ENCODE data around the gene USP21. TPM values are rescaled to one million over a fixed set of nuclear protein-coding genes. Genes with fewer than 3 reads are reported as not detected.

Gene USP21
- polyA plus RNA-seq, 2 of the 4 experiments (the other 2 are of a cell fraction): 22.6 to 23.6 TPM

DNA sequence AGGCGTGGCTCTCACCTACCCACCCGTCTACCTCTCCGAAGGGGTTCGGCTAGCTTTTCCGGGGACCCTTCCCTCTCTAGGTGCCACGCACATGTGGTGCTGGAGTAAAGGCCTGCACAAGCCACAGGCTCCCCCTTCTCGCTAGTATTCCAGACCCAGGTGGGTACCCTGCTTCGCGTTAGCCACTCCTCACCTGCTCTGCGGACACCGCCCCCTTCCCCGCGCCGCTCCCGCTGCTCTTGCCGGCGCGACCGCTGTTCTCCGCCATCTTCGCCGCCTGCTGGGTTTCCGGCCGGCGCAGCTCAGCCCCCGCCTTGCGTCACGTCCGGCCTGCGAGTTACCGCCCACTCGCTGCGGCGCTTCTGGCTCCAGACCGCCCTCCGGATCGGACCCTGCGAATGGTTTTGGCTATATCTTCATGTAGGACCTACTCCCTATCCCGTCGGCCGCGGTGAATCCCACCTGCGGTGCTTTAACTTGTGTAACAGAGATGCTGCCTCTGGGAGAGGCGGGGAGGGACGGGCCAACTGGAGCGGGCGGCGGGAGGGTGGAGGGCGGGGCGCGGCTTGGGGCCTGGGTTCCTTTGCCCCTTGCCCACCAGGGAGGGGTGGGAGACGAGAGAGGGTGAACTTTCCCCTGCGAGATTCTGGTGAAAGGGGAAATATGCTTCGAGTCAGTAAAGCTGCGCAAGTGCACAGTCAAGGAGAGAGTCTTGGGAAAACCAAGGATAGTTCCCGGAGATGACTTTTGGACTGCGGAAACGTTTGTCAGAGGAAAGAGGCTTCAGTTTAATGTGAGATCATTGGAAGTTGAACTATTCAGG is 41.3 kb upstream of the USP21 start, which contains the start of the genes NIT1 and PFDN2:
Gene NIT1, plus strand, starts transcription at position 347 of the 823 bp plus-strand sequence. Its CDS starts 72 bp downstream, at position 419.
Gene PFDN2, minus strand, starts transcription at position 279 of the 823 bp plus-strand sequence. Its CDS starts 11 bp downstream, at position 268.
- Histone ChIP-seq H3K4me2 (peak within 1 kb of the TSS; percentile 91), H3K4me3 (peak within 1 kb of the TSS; percentile 83), H3K9me3 (no peaks in the 10 kb centered on the region), H3K4me1 (peaks cover 55% of the 10 kb centered on the region), H3K27ac (peak within 1 kb of the TSS; percentile 87 to 97)
- CTCF ChIA-PET: interaction anchor here (0.6 to 6.1 kb wide), 6 partner anchors 12 to 127 kb away, joined by 3 to 40 read pairs (median 3); partner anchors contain the start of gene KLHDC9
- POLR2A ChIA-PET: interaction anchor here (0.6 to 1.6 kb wide), 8 partner anchors 10 to 98 kb away, joined by 3 to 18 read pairs (median 4); partner anchors contain the start of genes DEDD, KLHDC9 and UFC1
- FAIRE-seq: no peak
- ATAC-seq: peak; percentile 83 to 88
- WGBS (ENCODE audit: missing lambda C conversion rate): 2% methylated on average over 42 of the region's 58 CpGs
- DNase-seq (ENCODE audit: low read depth in 1 of 2, low spot score in 1 of 2): peak; percentile 85 to 88
- no peak for TF ChIP-seq CBX2 (IDR thresholded peaks at IDR 0.05; ENCODE audit: borderline replicate concordance, low read depth)
- 0 out of 2 replicates have a peak, but pooled peaks have one; percentile 13 for TF ChIP-seq GATA3 (IDR thresholded peaks at IDR 0.05; ENCODE audit: borderline replicate concordance)
- TF ChIP-seq KDM5A (IDR thresholded peaks at IDR 0.05): peak; percentile 87
- TF ChIP-seq PHF8 (IDR thresholded peaks at IDR 0.05; ENCODE audit: borderline replicate concordance, low read depth): peak; percentile 88; the same call in 1 of the 2 replicates
- 0 out of 2 replicates have a peak, but pooled peaks have one; percentile 18 for TF ChIP-seq MAZ (IDR thresholded peaks at IDR 0.05; ENCODE audit: borderline replicate concordance, low read depth, low read length)
- TF ChIP-seq, protein P1, sequence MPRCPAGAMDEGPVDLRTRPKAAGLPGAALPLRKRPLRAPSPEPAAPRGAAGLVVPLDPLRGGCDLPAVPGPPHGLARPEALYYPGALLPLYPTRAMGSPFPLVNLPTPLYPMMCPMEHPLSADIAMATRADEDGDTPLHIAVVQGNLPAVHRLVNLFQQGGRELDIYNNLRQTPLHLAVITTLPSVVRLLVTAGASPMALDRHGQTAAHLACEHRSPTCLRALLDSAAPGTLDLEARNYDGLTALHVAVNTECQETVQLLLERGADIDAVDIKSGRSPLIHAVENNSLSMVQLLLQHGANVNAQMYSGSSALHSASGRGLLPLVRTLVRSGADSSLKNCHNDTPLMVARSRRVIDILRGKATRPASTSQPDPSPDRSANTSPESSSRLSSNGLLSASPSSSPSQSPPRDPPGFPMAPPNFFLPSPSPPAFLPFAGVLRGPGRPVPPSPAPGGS (IDR thresholded peaks at IDR 0.05): 0 out of 3 replicates have a peak, but pooled peaks have one; percentile 55
- no peak for TF ChIP-seq HOXB5 (CRISPR knock-in tag; IDR thresholded peaks at IDR 0.05)
- TF ChIP-seq, protein P2, sequence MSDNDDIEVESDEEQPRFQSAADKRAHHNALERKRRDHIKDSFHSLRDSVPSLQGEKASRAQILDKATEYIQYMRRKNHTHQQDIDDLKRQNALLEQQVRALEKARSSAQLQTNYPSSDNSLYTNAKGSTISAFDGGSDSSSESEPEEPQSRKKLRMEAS (IDR thresholded peaks at IDR 0.05): peak; percentile 81
- TF ChIP-seq, protein P3, sequence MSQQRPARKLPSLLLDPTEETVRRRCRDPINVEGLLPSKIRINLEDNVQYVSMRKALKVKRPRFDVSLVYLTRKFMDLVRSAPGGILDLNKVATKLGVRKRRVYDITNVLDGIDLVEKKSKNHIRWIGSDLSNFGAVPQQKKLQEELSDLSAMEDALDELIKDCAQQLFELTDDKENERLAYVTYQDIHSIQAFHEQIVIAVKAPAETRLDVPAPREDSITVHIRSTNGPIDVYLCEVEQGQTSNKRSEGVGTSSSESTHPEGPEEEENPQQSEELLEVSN (IDR thresholded peaks at IDR 0.05; ENCODE audit: borderline replicate concordance, low read depth): 0 out of 2 replicates have a peak, but pooled peaks have one; percentile 31
- no peak for TF ChIP-seq RAD21 (conservative IDR thresholded peaks at IDR 0.05 in 1 of 2, IDR thresholded peaks at IDR 0.05 in 1 of 2)
- TF ChIP-seq FOXS1 (CRISPR knock-in tag; IDR thresholded peaks at IDR 0.05): no peak
- TF ChIP-seq, protein P4, sequence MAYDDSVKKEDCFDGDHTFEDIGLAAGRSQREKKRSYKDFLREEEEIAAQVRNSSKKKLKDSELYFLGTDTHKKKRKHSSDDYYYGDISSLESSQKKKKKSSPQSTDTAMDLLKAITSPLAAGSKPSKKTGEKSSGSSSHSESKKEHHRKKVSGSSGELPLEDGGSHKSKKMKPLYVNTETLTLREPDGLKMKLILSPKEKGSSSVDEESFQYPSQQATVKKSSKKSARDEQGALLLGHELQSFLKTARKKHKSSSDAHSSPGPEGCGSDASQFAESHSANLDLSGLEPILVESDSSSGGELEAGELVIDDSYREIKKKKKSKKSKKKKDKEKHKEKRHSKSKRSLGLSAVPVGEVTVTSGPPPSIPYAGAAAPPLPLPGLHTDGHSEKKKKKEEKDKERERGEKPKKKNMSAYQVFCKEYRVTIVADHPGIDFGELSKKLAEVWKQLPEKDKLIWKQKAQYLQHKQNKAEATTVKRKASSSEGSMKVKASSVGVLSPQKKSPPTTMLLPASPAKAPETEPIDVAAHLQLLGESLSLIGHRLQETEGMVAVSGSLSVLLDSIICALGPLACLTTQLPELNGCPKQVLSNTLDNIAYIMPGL (CRISPR knock-in tag; IDR thresholded peaks at IDR 0.05; ENCODE audit: borderline replicate concordance): no peak
- TF ChIP-seq, protein P5, sequence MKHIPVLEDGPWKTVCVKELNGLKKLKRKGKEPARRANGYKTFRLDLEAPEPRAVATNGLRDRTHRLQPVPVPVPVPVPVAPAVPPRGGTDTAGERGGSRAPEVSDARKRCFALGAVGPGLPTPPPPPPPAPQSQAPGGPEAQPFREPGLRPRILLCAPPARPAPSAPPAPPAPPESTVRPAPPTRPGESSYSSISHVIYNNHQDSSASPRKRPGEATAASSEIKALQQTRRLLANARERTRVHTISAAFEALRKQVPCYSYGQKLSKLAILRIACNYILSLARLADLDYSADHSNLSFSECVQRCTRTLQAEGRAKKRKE (CRISPR knock-in tag; IDR thresholded peaks at IDR 0.05; ENCODE audit: low read depth): no peak
- 0 out of 2 replicates have a peak, but pooled peaks have one; percentile 78 for TF ChIP-seq POLR2AphosphoS2 (conservative IDR thresholded peaks at IDR 0.05; ENCODE audit: low read length)
- TF ChIP-seq CHD4 (IDR thresholded peaks at IDR 0.05; ENCODE audit: borderline replicate concordance): no peak
- peak; percentile 71 to 90; a peak in 4 of 5 replicates for TF ChIP-seq JUN (IDR thresholded peaks at IDR 0.05)
- TF ChIP-seq MYC (IDR thresholded peaks at IDR 0.05; ENCODE audit: borderline replicate concordance, low read length): 0 out of 2 replicates have a peak, but pooled peaks have one; percentile 14
- TF ChIP-seq POLR2A (IDR thresholded peaks at IDR 0.05; ENCODE audit: low read length): peak; percentile 93
